HG02884 (cell line): ENCODE measurements around the gene CPNE1.

Source experiments
- ATAC-seq: cut with Tn5 transposase; IDR thresholded peaks from one replicate; pipeline ENCODE4 v1.9.1; 2021; ENCODE audit warnings: mild to moderate bottlenecking, moderate library complexity; ENCODE audit not compliant: unreplicated experiment

CPNE1 gene

DNA sequence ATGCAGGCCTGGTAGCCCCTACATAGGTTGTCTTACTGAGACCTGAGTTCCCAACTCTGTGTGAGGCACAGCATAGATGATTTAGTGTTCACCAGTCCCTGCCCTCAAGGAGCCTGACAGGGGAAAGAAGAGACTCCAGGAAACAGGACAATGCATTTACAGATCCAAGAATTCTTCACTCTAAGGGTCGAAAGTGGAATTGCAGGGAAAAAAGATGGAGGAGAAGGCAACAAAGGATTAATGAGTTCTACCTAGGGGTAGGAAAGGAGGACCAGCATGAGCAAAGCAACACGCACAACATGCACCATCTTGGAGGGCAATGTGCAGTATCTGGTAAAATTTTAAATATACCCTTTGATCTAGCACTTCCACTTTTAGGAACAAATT lies 43.1 kb downstream of the CPNE1 start:
- ATAC-seq = no peak

DNA sequence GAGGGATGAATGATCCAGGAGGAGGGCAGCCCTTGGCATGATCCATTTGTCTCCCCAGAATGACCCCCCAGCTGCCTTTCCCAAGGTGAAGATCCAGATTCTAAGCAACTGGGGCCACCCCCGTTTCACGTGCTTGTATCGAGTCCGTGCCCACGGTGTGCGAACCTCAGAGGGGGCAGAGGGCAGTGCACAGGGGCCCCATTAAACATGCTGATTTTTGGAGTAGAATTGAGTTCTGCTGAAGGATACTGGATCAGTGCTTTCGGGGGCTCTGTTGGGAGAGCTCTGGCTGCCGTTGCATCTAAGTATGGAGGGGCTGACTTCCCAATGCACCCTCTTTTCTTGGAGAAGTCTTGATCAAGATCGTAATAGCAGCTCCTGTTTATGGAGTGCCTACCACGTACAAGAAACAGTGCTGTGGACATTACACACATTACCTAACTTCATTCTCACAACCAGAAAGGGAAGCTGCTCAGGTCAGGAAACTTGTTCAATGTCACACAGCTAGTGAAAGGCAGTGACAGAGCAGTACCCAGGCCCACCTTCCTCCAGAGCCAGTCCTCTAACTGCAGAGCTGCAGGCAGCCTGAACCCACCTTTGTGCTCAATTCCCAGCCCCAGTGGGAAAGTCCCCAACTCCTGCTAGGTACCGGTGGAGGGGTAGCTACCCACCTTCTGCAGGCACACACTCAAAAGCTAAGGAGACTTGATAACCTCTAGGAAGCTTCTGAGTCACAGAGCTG lies 43.7 kb downstream of the CPNE1 start:
- no peak for ATAC-seq

DNA sequence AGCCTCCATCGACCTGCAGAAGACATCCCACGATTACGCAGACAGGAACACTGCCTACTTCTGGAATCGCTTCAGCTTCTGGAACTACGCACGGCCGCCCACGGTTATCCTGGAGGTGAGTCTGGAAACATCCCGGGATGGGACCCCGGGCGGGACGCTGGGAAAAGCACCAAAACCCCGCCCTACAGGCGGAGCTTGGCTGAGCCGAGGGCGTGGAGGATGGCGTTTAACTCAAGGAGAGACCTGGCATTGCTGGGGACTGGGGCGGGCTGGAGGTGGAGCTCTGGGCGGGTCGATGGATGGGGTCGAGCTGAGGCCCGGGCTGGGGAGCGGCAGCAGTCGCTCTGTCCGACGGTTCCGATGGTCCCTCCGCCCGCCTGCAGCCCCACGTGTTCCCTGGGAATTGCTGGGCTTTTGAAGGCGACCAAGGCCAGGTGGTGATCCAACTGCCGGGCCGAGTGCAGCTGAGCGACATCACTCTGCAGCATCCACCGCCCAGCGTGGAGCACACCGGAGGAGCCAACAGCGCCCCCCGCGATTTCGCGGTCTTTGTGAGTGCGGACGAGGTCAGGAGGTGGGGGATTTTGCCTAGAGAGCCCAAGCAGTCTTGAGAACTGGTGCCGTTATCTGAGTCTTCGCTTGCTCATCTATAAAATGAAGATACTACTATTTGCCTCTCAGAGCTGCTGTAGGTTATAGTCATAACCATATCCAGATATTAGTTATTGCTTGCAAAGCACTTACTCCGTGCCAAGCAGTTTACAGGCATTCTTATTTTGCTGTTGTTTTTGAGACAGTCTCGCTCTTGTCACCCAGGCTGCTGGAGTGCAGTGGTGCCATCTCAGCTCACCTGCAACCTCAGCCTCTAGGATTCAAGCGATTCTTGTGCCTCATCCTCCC lies 45.3 kb downstream of the CPNE1 start:
- ATAC-seq = peak; percentile 34

DNA sequence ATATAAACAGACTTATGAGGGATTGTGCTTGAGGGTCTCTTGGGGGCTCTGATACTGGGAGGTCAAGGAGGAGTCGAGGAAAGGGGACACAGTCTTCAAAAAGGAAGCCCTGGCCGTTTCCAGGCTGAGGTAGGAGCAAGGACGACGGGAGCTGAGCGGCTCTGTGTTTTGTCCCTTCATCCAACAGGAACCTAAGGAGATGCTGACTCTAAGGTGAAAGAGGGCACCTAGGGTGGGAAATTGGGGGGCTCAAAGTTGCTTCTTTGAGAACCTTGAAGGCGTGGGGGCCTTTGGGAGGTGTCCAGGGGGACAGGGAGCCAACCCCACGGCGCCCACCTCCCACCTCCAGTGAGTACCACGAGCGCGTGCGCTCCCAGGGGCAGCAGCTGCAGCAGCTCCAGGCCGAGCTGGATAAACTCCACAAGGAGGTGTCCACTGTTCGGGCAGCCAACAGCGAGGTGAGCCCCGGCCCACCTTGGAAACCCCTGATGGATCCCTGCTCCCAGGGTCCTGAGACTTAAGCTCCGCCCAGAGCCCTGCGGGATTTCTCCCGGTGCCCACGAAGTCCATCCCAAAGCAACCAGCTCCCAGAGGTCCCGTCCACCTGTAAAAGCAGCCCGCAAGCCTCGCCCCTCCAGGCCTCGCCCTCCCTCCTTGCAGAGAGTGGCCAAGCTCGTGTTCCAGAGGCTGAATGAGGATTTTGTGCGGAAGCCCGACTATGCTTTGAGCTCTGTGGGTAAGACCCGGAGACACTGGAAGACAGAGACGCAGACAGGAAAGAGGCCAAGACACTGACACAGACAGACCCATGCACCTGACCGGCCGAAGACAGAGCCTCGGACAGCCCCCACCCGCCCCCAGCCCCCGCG lies 46.2 kb downstream of the CPNE1 start:
- no peak for ATAC-seq

DNA sequence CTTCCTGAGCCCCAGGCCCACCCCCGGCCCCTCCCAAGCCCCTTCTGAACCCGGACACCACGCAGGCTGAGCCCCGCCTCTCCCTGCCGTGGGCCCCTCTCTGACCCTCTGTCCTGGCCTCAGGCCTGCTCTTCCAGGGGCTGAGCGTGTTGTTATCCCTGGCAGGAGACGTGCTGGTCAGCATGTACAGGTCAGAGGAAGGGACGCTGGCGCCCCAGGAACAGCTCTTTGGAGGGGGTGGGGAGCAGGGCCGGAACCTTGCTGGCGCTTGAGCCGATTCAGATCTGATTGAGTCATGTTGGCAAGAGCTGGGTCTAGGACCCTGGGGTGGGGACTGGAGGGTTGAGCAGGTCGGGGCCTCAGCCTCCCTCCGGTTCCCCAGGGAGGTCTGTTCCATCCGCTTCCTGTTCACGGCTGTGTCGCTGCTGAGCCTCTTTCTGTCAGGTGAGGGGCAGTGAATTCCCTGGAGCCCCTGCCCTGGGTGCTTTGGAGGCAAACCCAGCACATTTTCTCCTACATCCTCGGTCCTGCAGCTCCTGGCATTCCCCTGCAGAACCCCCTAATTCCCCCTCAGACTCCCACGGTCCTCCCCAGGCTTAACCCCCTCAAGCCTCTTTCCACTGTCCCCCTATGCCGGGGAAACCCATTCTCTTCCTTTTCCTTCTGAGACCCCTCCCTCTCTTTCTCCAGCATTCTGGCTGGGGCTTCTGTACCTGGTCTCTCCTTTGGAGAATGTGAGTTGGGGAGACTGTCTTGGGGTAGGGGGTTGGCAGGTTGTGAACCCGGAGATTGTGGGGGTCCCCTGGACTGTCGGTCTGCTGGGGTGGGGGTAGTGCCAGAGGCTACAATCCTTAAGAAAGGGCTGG lies 47.1 kb downstream of the CPNE1 start:
- ATAC-seq = no peak

DNA sequence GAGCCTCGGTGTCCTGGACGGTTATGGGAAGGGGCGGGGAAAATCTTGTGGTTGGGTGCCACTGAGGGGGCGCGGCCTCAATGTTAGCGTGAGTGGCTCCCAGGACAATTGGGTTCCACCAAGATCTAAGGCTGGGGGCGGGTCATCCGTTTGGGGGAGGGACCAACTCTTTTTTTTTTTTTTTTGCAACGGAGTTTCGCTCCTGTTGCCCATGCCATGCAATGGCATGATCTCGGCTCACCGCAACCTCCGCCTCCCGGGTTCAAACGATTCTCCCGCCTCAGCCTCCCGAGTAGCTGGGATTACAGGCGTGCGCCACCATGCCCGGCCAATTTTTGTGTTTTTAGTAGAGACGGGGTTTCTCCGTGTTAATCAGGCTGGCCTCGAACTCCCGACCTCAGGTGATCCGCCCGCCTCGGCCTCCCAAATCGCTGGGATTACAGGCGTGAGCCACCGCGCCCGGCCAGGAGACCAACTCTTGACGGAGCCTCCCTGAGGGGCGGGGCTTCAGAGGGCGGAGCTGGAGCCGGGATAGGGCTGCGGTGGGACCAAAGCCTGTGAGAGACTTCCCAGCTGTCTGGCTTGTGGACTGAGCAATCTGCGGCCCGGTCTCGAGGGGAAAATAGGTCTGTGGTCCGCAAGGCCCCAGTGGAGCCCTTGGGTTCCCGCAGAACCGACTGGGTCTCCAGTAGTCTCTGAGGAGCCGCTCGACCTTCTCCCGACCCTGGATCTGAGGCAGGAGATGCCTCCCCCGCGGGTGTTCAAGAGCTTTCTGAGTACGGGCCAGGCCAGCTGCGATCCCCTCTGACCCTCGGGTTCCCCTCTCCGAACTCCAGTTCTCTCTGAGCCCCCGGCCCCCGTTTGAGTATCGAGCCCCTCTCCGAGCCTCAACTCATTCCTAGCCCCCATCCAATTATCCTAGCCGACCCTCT lies 48.0 kb downstream of the CPNE1 start:
- peak; percentile 69 for ATAC-seq

DNA sequence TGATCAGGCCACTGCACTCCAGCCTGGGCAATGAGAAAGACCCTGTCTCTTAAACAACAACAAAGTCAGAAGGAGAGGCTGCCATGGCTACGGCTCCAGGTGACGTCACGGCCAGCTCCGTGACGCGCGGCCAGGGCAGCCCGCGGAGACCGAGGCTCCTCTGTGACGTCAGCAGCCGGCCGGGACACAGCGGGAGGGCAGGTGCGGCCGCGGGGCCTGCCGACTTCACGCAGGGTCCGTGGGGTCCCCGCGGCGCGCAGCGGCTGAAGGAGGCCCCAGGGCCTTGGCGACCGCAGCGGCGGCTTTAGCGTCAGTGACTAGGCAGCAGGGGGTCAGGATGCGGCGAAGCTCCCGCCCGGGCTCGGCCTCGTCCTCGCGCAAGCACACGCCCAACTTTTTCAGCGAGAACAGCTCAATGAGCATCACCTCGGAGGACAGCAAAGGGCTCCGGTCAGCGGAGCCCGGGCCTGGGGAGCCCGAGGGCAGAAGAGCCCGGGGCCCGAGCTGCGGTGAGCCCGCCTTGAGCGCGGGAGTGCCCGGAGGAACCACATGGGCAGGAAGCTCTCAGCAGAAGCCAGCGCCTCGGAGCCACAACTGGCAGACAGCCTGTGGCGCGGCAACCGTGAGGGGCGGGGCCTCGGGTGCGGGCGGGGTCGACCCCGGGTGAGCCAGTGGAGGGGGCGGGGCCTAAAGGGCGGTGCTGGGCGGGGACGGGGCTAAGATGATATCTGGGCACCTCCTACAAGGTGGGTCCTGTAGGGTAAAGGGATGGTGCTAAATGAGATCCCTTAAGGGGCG lies 48.8 kb downstream of the CPNE1 start, which contains the start of gene SPAG4:
TSS of gene SPAG4 (plus strand) at position 163 of the 798 bp plus-strand sequence. CDS start at position 338, 175 bp downstream.
- ATAC-seq = peak; percentile 8

DNA sequence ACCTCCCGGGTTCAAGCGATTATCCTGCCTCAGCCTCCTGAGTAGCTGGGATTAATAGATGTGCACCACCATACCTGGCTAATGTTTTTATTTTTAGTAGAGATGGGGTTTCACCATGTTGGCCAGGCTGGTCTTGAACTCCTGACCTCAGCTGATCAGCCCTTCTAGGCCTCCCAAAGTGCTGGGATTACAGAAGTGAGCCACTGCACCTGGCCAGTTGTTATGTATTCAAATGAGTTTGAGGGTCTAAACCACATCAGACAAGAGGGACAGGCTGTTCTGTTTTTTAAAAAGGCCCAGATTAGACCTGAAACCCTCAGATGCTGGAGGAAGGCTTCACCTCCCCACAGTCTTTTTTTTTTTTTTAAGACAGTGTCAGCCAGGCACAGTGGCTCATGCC lies 53.2 kb downstream of the CPNE1 start:
- ATAC-seq = no peak

DNA sequence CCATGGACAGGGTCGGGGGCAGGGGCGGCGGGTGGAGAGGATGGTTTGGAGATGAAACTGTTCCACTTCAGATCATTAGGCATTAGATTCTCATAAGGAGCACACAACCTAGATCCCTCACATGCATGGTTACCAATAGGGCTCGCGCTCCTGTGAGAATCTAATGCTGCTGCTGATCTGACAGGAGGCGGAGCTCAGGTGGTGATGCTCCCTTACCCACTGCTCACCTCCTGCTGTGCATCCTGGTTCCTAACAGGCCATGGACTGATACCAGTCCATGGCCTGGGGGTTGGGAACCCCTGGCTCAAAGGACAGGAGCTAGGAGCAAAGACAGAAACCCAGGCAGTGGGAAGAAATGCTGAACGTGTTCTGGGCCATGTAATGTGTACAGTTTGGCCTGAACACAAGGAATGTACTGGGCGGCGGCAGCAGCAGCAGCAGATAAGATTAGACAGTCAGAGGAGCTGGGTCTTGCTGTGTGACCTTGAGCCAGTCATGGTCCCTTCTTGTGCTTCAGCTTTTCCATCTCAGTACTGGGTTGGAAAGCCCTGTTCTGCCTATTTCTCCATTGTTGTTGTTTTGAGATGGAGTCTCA lies 53.8 kb downstream of the CPNE1 start:
- no peak for ATAC-seq

DNA sequence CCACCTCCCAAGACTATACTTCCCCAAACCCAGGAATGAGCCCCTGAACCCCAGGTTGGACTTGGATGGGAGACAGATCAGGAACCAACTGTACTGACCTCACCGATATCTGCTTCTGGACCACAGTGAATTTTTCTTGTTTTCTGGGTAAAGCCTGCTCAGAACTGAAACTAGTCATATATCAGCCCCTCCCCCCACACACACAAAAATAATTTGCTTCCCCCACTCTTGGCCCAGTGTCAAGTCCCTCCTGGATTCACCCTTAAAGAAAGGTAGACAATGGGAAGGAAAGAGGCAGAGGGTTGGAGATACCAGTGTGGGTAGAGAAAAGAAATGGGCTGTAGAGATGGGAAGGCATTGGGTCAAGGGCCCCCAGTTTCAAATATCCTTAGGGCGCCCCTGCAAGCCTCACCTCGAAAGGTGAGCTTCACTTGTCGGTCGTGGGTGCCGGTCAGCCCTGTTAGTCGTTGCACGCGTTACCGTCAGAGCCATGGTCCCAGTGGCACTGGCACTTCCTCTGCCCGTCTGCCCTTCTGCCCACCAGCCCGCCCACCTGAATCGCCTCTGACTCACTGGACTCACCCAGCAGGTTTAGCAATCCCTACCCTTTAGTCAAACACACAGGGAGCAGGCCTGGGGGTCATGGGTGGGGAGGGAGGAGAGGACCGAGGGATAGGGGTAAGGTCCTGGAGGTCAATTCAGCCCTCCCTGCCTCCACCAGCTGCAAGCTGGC lies 57.5 kb downstream of the CPNE1 start:
- no peak for ATAC-seq

DNA sequence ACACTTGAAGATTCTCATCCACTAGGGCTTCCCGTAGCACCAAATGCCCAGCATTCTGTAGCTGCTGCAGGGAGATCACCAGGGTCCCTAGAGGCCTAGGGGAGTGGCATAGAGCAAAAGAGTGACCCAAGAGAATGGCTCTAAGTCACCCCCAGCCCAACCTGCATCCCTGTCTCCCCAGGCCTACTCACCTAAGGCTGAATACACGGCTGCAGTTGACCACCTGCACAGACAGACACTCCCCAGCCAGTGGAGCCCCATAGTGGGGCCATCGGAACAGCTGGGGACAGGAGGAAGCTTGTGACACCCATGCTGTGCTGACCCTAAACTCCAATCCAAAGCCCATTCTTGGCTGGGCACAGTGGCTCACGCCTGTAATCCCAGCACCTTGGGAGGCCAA lies 58.6 kb downstream of the CPNE1 start:
- no peak for ATAC-seq

DNA sequence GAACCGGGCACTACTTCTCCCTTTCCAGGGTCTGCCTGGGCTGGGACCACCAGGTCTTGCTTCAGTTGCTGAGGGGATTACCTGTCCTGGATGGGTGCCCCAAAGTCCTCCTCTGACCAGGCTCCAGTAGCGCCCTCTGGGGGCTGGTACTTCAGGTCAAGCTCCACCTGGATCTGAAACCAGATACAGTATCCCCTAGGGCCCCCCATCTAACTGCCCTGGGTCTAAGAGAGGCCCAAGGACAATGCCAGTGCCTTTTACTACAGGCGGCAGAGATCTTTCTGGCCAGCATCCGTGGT lies 60.3 kb downstream of the CPNE1 start:
- ATAC-seq = no peak

DNA sequence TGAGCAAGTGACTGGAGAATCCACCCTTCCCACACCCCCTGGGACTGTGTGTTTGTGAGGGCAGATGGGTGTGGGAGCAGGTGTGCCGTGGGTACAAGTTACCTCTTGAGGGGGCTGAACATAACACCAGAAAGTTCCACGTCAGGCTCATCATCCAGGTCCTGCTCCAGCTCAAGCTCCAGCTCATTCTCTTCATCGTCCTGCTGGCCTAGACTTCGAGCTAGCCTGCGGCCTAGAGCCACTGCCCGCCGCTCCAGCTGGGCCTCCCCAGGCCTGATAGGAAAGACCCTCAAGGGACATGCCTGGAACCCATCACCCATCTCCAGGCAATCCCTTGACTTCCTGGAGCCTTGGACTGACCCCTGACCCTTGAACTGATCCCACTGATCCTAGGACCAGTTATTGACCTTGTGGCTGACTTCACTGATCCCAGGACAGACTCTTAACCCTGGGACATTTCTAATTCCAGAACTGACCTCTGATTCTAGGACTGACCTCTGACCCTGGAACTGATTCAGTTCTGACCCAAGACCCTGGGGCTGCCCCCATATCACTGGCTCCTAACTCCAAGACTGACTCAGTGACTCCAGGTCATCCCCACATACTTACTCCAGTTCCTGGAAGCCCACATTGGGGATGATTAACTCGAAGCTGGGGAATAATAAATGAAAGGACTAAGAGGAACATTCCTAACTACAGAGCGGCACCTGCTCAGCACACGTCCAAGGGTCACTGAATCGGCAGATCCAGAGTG lies 60.8 kb downstream of the CPNE1 start:
- no peak for ATAC-seq

DNA sequence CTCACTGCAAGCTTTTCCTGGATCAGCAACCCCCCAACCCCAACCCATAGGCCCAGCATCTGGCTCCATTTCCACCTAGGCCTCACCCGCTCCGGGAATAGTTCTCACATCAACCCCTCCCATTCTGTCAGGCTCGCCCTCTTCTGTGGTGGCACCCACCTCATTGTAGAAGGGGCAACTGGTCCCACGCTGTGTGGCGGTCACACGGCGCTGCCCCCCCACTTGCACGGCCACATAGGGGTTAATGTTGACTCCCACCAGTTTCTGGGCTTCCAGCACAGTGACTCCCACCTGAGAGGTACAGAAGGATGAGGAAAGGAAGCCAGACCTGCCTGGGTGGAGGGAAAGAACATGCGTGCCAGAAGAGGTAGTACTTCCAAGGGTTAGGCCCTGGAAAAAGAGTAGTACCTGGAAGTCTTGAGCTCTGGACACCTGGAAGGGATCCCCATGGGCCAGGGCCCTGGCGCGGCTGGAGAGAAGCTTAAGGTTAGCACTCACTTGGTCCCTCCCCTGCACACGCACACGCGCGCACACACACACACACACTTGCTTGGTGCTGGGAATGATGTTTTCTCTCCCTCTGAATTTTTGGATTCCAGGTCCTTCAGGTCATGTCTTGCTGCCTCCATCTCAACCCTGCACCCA lies 61.7 kb downstream of the CPNE1 start:
- ATAC-seq = no peak

DNA sequence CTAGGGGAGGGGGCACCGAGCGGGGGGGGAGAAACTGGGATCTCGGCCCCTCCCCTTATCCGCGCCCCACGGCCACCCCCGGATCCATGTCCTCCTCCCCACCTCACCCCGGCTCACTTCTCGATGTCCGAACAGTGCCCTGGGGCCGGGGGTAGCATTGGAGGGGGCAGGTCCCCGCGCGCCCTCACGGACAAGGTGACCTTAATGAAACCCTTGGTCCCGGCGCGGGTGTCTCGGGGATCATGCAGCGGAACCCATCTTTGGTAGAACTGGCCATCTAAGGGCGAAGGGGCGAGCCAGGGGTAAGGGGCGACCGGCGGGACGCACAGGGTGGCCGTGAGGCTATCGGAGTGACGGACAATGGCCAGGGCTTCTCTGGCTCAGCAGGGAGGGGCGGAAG lies 62.7 kb downstream of the CPNE1 start:
- ATAC-seq = no peak
